ENCODE measurements around the gene AHCYL2.
A peak's percentile ranks its signal among the peaks of the same experiment; 100 is the strongest.
"Not testable (repeated sequence)": the region's sequence is repeated elsewhere in the genome, so short reads cannot be mapped to it uniquely, and the experiment has no call there.

The AHCYL2 gene

GRCh38 chr7:129298268-129298893 lies 73.6 kb downstream of the AHCYL2 start:
- DNase-seq, result peak; percentile 11

- no peak for DNase-seq
Measured at GRCh38 chr7:129299889-129300288, 75.1 kb downstream of the AHCYL2 start.

GRCh38 chr7:129300299-129300698 lies 75.5 kb downstream of the AHCYL2 start:
- not testable (repeated sequence) for DNase-seq

GRCh38 chr7:129307592-129307991 lies 82.8 kb downstream of the AHCYL2 start:
- no peak for DNase-seq

GRCh38 chr7:129308047-129308446 lies 83.2 kb downstream of the AHCYL2 start:
- no peak for DNase-seq

GRCh38 chr7:129311429-129311828 lies 86.6 kb downstream of the AHCYL2 start:
- DNase-seq, result no peak

GRCh38 chr7:129313282-129313681 lies 88.5 kb downstream of the AHCYL2 start:
- DNase-seq, result no peak

GRCh38 chr7:129315960-129316359 lies 91.1 kb downstream of the AHCYL2 start:
- DNase-seq, result no peak

- no peak for DNase-seq
Measured at GRCh38 chr7:129317450-129317849, 92.6 kb downstream of the AHCYL2 start.

GRCh38 chr7:129327076-129327475 lies 102.2 kb downstream of the AHCYL2 start:
- no peak for DNase-seq

- no peak for DNase-seq
Measured at GRCh38 chr7:129332254-129333035, 107.6 kb downstream of the AHCYL2 start.

GRCh38 chr7:129334473-129334872 lies 109.6 kb downstream of the AHCYL2 start:
- DNase-seq, result no peak

GRCh38 chr7:129338450-129338849 lies 113.6 kb downstream of the AHCYL2 start:
- DNase-seq, result no peak

- DNase-seq, result no peak
Measured at GRCh38 chr7:129341212-129341611, 116.4 kb downstream of the AHCYL2 start.

GRCh38 chr7:129341816-129342806 lies 117.3 kb downstream of the AHCYL2 start:
- no peak for DNase-seq

GRCh38 chr7:129343099-129343700 lies 118.4 kb downstream of the AHCYL2 start:
- no peak for DNase-seq

GRCh38 chr7:129347330-129347729 lies 122.5 kb downstream of the AHCYL2 start:
- DNase-seq, result no peak

- DNase-seq, result no peak
Measured at GRCh38 chr7:129348023-129348740, 123.4 kb downstream of the AHCYL2 start.

- DNase-seq, result no peak
Measured at GRCh38 chr7:129351320-129351719, 126.5 kb downstream of the AHCYL2 start.

GRCh38 chr7:129353104-129353503 lies 128.3 kb downstream of the AHCYL2 start:
- not testable (repeated sequence) for DNase-seq

GRCh38 chr7:129354428-129355157 lies 129.8 kb downstream of the AHCYL2 start:
- no peak for DNase-seq
